Measurements from ENCODE around the gene TJP1.
"Not testable (repeated sequence)": the region's sequence is repeated elsewhere in the genome, so short reads cannot be mapped to it uniquely, and the experiment has no call there.

TJP1 gene

GRCh38 chr15:29799859-29800258, 22.4 kb downstream of the TJP1 start:
- no peak for DNase-seq (ENCODE audit: low read depth in 2 of 2)

DNA sequence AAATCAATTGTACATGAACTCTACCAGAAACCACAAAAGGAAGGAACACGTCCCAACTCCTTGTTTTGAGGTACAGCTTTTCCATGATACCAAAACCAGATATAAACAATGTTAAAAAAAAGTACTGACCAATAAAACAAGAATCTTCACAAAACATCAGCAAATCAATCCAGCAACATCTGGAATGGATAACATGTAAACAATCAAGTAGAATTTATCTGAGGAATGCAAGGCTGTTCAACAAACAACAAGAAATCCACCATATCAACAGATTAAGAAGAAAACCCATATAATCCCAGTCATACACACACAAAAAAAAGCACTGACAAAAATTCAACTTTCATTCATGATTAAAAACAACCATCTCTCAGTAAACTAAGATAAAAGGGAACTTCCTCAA, 26.7 kb downstream of the TJP1 start:
- DNase-seq (ENCODE audit: low read depth in 2 of 2) = no peak

DNA sequence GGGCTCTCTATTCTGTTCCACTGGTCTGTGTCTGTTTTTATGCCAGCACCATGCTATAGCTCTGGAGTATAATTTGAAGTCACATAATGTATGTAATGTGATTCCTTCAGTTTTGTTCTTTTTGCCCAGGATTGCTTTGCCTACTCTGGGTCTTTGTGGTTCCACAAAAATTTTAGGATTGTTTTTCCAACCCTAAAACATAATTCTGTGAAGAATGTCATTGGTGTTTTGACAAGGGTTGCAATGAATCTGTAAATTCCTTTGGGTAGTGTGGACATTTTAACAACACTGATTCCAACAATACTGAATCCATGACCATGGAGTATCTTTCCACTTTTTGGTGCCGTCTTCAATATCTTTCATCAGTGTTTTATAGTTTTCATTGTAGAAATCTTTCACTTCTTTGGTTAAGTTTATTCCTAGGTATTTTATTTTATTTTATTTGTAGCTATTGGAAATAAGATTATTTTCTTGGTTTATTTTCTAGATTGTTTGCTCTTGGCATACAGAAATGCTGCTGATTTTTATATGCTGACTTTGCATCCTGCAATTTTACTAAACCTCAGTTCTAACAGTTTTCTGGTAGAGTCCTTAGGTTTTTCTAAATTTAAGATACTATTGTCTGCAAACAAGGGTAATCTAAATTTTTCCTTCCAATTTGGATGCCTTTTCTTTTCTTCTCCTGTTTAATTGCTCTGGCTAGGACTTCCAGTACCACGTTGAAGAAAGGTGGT, 29.7 kb downstream of the TJP1 start:
- peak; percentile 37 to 52 for DNase-seq (ENCODE audit: low read depth in 2 of 2)

- no peak for DNase-seq (ENCODE audit: low read depth in 2 of 2)
These were observed 31.7 kb downstream of the TJP1 start for GRCh38 chr15:29790607-29791006.

DNA sequence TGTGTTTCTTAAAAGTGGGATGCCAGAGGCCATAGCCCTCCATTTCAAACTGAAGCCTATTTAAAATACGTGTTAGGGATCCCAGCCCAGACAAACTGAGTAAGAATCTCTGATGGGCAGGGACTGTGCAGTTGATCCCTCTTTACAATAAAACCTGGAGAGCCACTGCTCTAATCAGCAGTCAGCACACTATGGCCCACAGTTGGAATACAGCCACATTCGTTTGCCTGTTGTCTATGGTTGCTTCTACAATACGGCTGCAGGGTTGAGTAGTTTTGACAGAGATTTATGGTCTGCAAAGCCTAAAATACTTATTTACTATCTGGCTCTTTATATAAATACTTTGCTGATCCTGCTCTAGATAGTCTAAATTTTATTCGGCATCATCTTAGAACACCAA, 32.4 kb downstream of the TJP1 start:
- DNase-seq (ENCODE audit: low read depth in 2 of 2) = no peak

- DNase-seq (ENCODE audit: low read depth in 2 of 2) = no peak
These were observed 33.7 kb downstream of the TJP1 start for GRCh38 chr15:29788433-29789034.

DNA sequence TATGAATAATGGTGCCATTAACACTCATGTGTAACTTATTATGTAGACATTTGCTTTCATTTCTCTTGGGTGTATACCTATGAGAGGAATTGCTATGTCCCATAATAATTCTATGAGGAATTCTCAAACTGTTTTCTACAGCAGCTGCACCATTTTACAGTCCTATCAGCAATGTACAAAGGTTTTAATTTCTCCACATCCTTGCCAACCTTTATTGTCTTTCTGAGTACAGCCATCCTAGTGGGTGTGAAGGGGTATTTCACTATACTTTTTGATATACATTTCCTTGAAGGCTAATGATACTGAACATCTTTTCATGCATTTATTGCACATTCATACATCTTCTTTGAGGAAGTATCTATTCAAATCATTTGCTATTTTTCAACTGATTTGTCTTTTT, 34.5 kb downstream of the TJP1 start:
- DNase-seq (ENCODE audit: low read depth in 2 of 2) = no peak

DNA sequence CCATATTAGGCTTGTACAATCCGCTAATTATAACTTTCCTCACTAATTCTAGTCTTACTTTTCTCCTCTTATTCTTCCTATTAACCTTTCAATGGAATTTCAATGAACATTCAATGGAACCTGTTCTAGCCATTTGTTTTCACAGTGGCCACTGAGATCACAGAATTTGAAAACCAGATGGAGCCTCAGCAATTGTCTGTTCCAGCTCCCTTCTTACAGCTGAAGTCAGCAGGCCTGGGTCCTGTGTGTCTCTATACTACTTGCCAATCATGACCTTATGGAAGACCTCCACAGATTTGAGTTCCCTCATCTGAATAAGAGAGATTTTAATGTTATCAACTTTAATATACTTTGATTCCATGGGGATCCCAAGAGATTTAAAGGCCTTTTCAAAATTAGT, 36.6 kb downstream of the TJP1 start:
- no peak for DNase-seq (ENCODE audit: low read depth in 2 of 2)

- no peak for DNase-seq (ENCODE audit: low read depth in 2 of 2)
These were observed 37.1 kb downstream of the TJP1 start for GRCh38 chr15:29785136-29785535.

DNA sequence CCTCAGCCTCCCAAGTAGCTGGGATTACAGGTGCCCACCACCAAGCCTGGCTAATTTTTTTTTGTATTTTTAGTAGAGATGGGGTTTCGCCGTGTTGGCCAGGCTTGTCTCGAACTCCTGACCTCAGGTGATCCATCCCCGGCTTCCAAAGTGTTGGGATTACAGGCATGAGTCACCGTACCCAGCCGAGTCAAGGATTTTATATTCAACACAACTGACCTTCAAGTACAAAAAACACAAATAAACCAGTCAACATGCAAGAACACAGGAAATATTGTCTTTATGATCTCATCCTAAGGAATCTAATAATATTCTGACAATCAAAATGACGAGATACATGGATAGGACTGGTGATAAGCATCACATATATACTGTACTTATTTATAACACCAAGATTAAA, 37.9 kb downstream of the TJP1 start:
- DNase-seq (ENCODE audit: low read depth in 2 of 2) = no peak

GRCh38 chr15:29782816-29783215, 39.5 kb downstream of the TJP1 start:
- not testable (repeated sequence) for DNase-seq (ENCODE audit: low read depth in 2 of 2)

- no peak for DNase-seq (ENCODE audit: low read depth in 2 of 2)
These were observed 43.9 kb downstream of the TJP1 start for GRCh38 chr15:29778382-29778781.

- no peak for DNase-seq (ENCODE audit: low read depth in 2 of 2)
These were observed 45.4 kb downstream of the TJP1 start for GRCh38 chr15:29776859-29777258.

- DNase-seq (ENCODE audit: low read depth in 2 of 2) = no peak
These were observed 47.4 kb downstream of the TJP1 start for GRCh38 chr15:29774900-29775299.

- DNase-seq (ENCODE audit: low read depth in 2 of 2) = no peak
These were observed 48.5 kb downstream of the TJP1 start for GRCh38 chr15:29773816-29774215.

- no peak for DNase-seq (ENCODE audit: low read depth in 2 of 2)
These were observed 49.3 kb downstream of the TJP1 start for GRCh38 chr15:29773000-29773399.

- DNase-seq (ENCODE audit: low read depth in 2 of 2) = no peak
These were observed 51.5 kb downstream of the TJP1 start for GRCh38 chr15:29770796-29771195.

DNA sequence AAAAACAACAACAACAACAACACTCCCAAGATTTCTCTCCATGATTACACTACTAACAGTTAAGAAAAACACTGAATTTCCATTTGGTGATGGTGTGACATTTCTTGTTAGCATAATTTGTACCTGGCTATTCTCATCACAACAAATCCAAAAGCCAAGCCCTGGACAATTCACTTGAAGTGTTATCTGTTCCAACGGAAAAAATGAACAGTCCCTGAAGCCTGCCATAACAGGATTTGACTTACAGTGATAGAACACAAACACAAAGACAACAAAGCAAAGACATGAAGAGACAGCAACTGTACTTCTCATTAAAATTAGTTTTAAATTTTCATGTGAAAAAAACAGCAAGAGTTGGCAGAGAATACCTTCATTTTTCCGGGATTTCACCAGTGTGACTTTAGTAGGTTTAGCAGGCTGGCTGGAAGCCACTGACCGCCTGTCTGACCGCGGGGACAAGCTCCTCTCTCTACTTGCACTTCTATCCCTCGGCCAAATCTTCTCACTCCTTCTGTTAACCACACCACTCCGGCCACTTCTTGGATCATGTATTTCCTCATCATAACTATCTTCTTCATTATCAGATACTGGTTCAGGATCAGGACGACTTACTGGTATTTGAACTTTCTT, 56.3 kb downstream of the TJP1 start:
- no peak for DNase-seq (ENCODE audit: low read depth in 2 of 2)

GRCh38 chr15:29765234-29765841, 56.9 kb downstream of the TJP1 start:
- no peak for DNase-seq (ENCODE audit: low read depth in 2 of 2)

- no peak for DNase-seq (ENCODE audit: low read depth in 2 of 2)
These were observed 62.7 kb downstream of the TJP1 start for GRCh38 chr15:29759596-29759995.

DNA sequence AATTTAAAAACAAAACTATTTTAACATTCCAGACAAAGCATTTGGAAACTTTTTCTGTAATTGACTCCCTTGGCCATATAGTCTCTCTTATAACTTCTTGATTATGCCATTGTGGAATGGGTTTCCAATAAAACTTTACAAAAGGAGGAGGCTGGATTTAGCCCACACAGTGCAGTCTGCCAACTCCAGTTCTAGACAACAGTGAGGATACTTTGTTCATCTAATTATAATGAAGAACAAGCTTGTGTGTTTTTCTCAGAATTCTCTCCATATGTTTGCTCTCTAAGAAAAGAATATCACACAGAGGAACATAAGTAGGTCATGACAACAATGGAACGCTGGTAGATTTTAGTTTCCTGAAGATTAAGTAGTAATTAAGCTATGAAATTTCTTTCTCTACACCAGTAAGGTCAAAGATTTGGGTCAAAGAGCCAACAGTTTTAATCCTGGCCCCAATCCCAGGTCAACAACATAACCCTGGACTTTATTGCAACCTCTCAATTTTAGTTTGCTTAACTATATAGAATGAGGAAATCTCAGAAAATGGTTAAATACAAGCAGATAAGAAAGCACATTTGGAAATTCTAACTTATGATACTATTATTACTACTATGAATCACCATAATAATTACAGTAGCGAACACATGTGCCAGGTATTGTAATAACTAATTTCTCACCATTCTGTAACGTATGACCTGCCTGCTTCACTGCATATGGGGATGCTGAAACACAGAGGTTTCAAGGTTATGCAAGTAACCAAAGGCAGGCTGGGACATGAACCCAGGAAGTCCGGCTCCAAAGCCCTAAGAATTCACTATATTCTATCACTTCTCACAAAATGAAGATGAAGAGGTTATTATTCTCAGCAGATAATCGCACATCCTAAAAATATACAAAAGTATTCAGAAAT, 65.7 kb downstream of the TJP1 start:
- DNase-seq (ENCODE audit: low read depth in 2 of 2) = no peak

GRCh38 chr15:29754009-29754408, 68.3 kb downstream of the TJP1 start:
- not testable (repeated sequence) for DNase-seq (ENCODE audit: low read depth in 2 of 2)

Measured in fibroblast of skin of left biceps (primary cell).